Measurements from ENCODE around the gene ALMS1.
"Not testable (repeated sequence)": the region's sequence is repeated elsewhere in the genome, so short reads cannot be mapped to it uniquely, and the experiment has no call there.

The ALMS1 gene

GRCh38 chr2:73624036-73624435, 238.4 kb downstream of the ALMS1 start:
- DNase-seq, result not testable (repeated sequence)

DNA sequence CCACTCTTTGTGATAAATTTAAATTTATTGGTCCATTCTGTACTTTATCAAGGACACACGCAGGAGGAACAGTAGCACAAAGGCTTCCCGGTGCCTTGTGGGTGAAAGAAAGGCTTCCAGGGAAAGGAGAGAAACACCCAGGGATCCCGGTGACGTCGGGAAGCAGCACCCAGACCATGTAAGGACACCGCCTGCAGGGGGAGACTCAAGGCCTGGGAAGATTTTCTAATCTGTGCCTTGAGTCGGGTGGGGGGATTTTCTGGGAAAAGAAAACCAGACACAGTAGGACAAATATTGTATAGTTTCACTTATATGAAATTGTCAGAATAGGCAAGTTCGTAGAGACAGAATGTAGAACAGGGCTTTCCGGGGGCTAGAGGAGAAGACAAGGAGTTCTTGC, 239.0 kb downstream of the ALMS1 start:
- DNase-seq, result not testable (repeated sequence)

GRCh38 chr2:73626237-73626636, 240.6 kb downstream of the ALMS1 start:
- DNase-seq, result not testable (repeated sequence)

DNA sequence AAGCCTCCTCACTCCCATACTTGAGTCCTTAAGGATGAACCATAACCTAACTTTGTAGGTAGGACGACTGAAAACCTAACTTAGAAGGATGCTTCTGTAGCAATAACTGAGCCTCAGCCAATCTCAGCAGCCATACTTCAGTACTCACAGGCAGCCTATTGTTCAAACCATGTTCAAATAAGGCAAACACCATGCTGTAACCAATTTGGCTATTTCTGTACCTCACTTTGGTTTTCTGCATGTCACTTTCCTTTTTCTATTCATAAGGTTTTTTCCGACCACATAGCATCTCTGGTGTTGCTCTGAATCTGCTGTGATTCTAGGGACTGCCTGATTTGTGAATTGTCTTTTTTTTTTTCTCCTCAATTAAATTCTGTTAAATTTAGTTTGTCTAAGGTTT, 242.9 kb downstream of the ALMS1 start:
- not testable (repeated sequence) for DNase-seq

GRCh38 chr2:73630662-73631266, 245.1 kb downstream of the ALMS1 start:
- peak in 1 of 6 experiments; percentile 9 for DNase-seq

- not testable (repeated sequence) for DNase-seq
These were observed 251.3 kb downstream of the ALMS1 start for GRCh38 chr2:73636977-73637376.

DNA sequence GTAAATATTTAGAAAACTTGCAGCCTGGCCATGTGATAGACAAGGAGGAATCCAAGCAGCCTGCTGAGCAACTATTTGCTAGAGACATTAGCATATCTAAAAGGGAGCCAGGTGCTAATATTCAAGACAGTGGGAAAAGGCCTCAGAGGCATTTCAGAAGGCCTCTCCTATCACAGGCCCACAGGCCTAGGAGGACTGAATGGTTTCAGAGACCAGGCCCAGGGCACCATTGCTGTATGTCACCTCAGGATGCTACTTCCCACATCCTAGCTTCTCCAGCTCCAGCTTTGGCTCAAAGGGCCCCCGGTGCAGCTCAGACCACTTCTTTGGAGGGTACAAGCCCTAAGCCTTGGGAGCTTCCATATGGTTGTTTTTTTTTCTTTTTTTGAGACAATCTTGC, 252.8 kb downstream of the ALMS1 start:
- no peak for DNase-seq

DNA sequence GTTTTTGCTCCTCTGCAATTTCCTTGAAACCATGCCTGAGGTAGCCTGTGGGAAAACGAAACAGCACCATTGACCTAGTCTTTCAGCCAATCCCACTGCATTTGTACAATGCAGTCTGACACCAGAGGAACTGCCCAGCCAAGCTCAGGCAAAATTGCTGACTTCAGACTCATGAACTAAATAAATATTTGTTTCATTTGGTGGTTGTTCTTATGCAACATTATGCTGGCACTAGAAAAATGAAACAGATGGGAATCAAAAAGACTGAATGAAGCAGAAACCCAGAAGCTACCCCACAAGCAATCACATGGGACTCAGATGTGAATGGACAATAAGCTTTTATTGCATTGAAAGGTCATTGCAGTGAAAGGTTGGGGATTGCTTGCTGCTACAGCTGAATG, 254.9 kb downstream of the ALMS1 start:
- DNase-seq, result no peak

GRCh38 chr2:73640946-73641766, 255.5 kb downstream of the ALMS1 start:
- DNase-seq, result no peak

- DNase-seq, result no peak
These were observed 256.1 kb downstream of the ALMS1 start for GRCh38 chr2:73641767-73642062.

DNA sequence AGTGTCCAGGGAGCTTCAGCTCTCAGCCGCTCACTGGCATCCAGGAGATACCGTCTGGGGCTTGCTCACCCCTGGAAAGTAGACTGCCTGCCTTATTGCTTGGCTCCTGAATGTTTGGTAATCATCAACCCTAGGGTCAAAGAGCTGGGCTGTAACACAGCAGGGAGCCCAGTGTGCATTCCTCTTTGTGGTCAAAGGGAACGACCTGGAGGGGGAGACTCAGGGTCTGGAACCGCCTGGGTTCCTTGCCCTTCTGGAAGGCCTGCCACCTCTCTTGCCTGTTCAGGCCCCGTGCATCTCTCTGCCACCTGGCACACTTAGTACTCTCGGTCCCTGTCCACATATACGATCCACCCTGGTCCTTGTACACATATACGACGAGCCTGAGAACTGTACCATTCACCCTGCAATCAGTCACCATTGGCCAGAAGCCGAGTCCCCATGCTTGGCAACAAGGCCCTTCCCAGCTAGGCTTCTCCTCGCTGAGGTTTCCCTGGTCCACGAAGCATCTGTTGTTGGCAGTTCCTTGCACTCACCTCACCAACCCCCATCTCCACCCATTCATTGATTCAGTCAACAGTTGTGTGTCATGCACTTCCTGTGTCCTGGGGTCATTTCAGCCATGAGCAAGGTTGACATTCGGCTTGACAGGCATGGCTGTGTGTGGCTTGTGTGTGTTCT, 256.8 kb downstream of the ALMS1 start, which contains the start of gene NAT8:
Gene NAT8, minus strand, starts transcription at position 85 of the 681 bp plus-strand sequence. CDS start 794 bp downstream, outside the sequence.
- DNase-seq, result no peak

DNA sequence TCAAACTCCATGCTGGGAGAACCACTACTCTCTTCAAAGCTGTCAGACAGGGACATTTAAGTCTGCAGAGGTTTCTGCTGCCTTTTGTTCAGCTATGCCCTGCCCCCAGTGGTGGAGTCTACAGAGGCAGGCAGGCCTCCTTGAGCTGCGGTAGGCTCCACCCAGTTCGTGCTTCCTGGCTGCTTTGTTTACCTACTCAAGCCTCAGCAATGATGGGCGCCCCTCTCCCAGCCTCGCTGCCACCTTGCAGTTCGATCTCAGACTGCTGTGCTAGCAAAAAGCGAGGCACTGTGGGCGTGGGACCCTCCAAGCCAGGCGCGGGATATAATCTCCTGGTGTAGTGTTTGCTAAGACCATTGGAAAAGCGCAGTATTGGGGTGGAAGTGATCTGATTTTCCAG, 262.1 kb downstream of the ALMS1 start:
- not testable (repeated sequence) for DNase-seq

GRCh38 chr2:73651591-73652230, 266.1 kb downstream of the ALMS1 start:
- no peak for DNase-seq

- no peak for DNase-seq
These were observed 266.7 kb downstream of the ALMS1 start for GRCh38 chr2:73652348-73652747.

GRCh38 chr2:73654175-73654574, 268.5 kb downstream of the ALMS1 start:
- DNase-seq, result no peak
